Brain microvascular endothelial cell (primary cell): Measurements from ENCODE around the gene HCFC1R1.
A peak's percentile ranks its signal among the peaks of the same experiment; 100 is the strongest.

Experiments
- DNase-seq: peaks from one replicate; pipeline ENCODE4 v3.0.0-alpha.2; 2020
- H3K27ac ChIP-seq: fragments of 250-450 bp; sonication (Bioruptor Pico); 2 replicates; pipeline ENCODE4 v1.5.1; 2020; ENCODE audit warnings: mild to moderate bottlenecking, moderate library complexity
- H3K27me3 ChIP-seq: fragments of 250-450 bp; sonication (Bioruptor Pico); replicated peaks from 2 replicates; pipeline ENCODE4 v1.5.1; 2020; ENCODE audit warnings: mild to moderate bottlenecking
- H3K36me3 ChIP-seq: fragments of 250-450 bp; sonication (Bioruptor Pico); replicated peaks from 2 replicates; pipeline ENCODE4 v1.5.1; 2020; ENCODE audit warnings: mild to moderate bottlenecking
- H3K4me3 ChIP-seq: 2 replicates; pipeline ENCODE4 v1.5.1; 2011; ENCODE audit warnings: low read depth, mild to moderate bottlenecking, control low read depth, low read length, moderate library complexity
- in situ Hi-C: cut with HindIII; loops from 2 replicates; pipeline ENCODE4 v1.10.0; 2017; ENCODE audit warnings: low sequenced_read_pairs, low pct_ligation_motif_present
- TF ChIP-seq, protein P1 (sequence below): IDR thresholded peaks from 2 replicates; pipeline ENCODE4 v1.5.1; 2011; ENCODE audit warnings: low read depth, mild to moderate bottlenecking, moderate library complexity, low read length, control low read depth, inconsistent platforms; ENCODE audit errors: missing control alignments

Gene HCFC1R1

DNA sequence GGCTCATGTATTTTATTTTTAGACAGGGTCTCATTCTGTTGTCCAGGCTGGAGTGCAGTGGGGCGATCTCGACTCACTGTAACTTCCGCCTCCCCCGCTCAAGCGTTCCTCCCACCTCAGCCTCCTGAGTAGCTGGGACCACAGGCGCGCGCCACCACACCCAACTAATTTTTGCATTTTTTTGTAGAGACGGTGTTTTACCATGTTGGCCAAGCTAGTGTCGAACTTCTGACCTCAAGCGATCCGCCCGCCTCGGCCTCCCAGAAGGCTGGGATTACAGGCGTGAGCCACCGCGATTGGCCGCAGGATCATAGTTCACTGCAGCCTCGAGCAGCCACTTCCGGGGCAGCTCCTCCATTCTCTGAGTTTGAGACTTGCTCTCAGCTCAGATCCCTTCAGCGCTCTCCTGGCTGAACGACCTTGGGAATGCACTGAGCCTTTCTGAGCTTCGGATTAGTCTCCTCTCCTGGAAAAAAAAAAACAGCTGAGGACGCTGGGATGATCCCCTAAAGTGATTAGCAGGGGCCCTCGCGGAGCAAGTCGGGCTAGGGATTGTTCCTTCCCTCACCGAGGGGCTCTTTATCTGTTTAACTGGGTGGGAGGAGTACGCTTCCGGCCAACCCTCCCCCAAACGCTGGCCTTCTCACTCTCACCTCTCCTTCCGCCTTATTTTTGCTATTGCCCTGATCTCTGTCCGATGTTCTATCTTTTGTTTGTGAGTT, 42.4 kb downstream of the HCFC1R1 start:
- TF ChIP-seq, protein P1, sequence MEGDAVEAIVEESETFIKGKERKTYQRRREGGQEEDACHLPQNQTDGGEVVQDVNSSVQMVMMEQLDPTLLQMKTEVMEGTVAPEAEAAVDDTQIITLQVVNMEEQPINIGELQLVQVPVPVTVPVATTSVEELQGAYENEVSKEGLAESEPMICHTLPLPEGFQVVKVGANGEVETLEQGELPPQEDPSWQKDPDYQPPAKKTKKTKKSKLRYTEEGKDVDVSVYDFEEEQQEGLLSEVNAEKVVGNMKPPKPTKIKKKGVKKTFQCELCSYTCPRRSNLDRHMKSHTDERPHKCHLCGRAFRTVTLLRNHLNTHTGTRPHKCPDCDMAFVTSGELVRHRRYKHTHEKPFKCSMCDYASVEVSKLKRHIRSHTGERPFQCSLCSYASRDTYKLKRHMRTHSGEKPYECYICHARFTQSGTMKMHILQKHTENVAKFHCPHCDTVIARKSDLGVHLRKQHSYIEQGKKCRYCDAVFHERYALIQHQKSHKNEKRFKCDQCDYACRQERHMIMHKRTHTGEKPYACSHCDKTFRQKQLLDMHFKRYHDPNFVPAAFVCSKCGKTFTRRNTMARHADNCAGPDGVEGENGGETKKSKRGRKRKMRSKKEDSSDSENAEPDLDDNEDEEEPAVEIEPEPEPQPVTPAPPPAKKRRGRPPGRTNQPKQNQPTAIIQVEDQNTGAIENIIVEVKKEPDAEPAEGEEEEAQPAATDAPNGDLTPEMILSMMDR = no peak
- no peaks in the 10 kb centered on the region for H3K36me3 ChIP-seq
- in situ Hi-C loops = no loop called here
- no peak overlapping the region for H3K4me3 ChIP-seq
- DNase-seq = no peak
- no peak overlapping the region for H3K27ac ChIP-seq
- no peaks in the 10 kb centered on the region for H3K27me3 ChIP-seq

DNA sequence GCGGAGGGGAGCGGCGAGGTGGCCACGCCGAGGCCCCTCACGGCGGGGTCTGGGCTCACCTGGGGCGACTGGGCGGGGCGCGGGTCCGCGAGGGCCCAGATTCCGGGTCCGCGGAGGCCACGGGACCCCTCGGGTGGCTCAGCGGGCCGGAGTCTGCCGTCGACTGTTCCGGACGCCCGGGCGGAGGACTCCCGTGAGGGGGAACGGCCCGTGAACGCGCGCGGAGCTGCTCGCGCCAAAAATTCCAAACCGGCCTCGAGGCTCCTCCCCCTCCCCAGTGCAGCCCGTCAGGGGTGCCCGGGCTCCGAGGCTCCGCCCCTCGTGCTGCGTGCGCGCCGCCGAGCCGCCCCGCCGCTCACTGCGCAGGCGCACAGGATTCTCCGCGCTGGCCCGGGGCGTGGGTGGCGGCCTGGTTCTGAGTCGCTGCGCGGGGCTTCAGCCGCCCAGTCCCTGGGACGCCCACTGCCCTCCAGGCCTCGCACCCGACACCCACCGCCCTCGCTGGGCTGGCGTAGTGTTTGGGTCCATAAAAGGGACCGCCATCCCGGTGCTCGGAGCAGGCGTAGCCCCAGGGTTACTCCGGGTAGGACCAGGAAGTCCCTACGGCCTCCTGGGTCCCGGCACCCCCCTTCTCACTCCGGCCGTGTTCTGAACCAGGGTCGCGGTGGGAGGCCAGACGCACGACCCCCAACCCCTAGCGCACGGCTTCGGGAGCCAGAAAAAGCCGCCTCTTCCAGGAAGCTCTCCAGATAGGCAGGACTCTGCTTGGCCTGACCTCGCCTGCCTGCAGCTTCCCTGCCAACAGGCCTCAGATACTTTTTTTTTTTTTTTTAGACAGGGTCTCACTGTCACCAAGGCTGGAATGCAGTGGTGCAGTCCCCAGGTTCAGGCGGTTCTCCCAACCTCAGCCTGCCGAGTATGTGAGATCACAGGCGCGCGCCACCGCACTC, 43.2 kb downstream of the HCFC1R1 start, which contains the start of gene PKMYT1:
TSS of gene PKMYT1 (minus strand) at position 220 of the 950 bp plus-strand sequence. CDS start 789 bp downstream, outside the sequence.
- Histone ChIP-seq H3K27me3 (no peaks in the 10 kb centered on the region), H3K4me3 (peak within 1 kb of the TSS; percentile 74), H3K27ac (peak within 1 kb of the TSS; percentile 62), H3K36me3 (no peaks in the 10 kb centered on the region)
- in situ Hi-C loops = no loop called here
- peak; percentile 72 for DNase-seq
- TF ChIP-seq, protein P1 = no peak

DNA sequence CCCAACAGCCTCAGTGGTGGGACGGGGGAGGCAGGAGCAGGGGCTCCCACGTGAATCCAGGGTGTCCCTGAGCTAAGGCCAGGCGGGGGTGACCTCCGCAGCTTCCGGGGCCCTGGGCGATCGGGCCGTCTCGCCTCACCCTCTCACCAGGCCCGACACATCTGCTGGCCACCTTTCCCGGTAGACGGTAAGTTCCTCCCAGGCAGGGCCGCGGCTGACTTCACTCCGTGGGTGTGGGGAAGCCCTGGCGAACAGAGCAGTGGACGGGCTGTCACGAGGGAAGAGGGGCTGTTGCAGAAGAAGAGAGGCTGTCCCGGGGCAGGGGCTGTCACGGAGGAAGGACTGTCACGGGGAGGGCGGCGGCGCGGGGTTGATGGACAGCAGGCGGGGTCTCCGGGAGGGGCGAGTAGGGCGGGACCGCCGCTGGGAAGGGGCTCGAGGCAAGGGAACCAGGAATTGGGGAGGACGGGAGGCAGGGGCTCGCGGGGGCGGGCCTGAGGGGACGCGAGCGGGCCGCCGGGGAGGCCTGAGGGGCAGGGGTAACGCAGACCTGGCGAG, 44.0 kb downstream of the HCFC1R1 start:
- Histone ChIP-seq H3K4me3 (peak overlapping the region; percentile 74), H3K36me3 (no peaks in the 10 kb centered on the region), H3K27me3 (no peaks in the 10 kb centered on the region), H3K27ac (no peak overlapping the region)
- TF ChIP-seq, protein P1 = no peak
- in situ Hi-C loops = no loop called here
- DNase-seq = no peak

DNA sequence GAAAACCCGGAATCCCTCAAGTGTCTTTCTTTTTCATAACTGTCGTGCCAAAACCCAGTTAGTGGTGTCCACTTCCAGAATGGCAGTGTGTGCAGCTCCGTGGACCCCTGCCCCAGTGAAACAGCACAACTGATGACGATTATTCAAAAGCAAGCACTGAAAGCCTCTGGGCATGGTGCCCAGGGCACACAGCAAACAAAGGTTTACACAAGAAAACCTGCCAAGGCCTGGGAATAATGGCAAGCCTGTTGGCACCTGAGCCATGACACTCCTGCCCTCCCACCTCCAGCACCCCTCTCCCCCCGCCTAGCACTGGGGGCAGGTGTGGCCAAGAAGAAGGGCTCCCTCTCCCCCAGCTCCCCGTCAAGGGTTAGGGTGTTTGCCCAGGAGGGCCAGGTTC, 46.3 kb downstream of the HCFC1R1 start:
- TF ChIP-seq, protein P1 = no peak
- Histone ChIP-seq H3K4me3 (no peak overlapping the region), H3K27me3 (no peaks in the 10 kb centered on the region), H3K27ac (no peak overlapping the region), H3K36me3 (no peaks in the 10 kb centered on the region)
- no peak for DNase-seq
- in situ Hi-C loops = no loop called here

DNA sequence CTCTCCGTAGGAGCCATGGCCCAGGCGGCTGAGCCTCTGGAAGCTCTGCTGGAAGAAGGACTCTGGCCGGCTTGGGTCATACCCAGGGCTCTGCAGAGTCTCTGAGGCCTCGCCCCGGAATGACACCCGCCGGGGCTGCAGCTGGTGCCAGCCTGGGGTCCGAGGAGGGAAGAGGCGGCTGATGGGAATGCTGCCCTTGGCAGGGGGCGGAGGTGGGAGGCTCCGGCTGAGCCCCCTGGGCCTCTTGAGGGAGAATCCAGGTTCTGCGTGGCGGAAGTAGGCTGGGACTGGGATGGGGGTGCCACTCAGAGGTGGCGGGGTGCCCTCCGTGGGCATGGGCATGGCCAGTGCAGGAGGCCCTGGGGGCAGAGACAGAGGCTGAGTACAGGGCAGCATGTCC, 47.1 kb downstream of the HCFC1R1 start:
- TF ChIP-seq, protein P1 = no peak
- H3K27ac ChIP-seq = no peak overlapping the region
- in situ Hi-C loops = no loop called here
- no peak for DNase-seq
- no peaks in the 10 kb centered on the region for H3K27me3 ChIP-seq
- H3K4me3 ChIP-seq = no peak overlapping the region
- no peaks in the 10 kb centered on the region for H3K36me3 ChIP-seq
